ENCODE data around the gene PDZD11. TPM values are rescaled to one million over a fixed set of nuclear protein-coding genes. Genes with fewer than 3 reads are reported as not detected.

Gene PDZD11
- total and polyA plus RNA-seq, 2 donors (not counting 3 experiments of a cell fraction or from before 2014, with no cell fraction given), result 45.6 to 76.0 TPM

GRCh38 chrX:70247252-70247651 lies 42.5 kb downstream of the PDZD11 start:
- Histone ChIP-seq H3K27me3 (ENCODE audit: control insufficient read depth in 2 of 2, insufficient read depth in 2 of 2, low read length in 2 of 2) (no peaks in the 10 kb centered on the region), H3K4me1 (ENCODE audit: control insufficient read depth, extremely low read depth, insufficient read depth, low read length) (no peaks in the 10 kb centered on the region), H3K79me2 (ENCODE audit: control insufficient read depth, insufficient read depth, low read length) (no peaks in the 10 kb centered on the region), H3K4me2 (ENCODE audit: insufficient read depth, low read length) (no peak overlapping the region), H3K9ac (replicated peaks; ENCODE audit: extremely low read depth, insufficient read depth, low read length) (no peak overlapping the region), H3K4me3 (replicated peaks in 1 of 3; ENCODE audit: insufficient read depth in 1 of 3, low read depth in 1 of 3, low read length in 3 of 3) (no peak overlapping the region), H4K20me1 (replicated peaks; ENCODE audit: control insufficient read depth, extremely low read depth, insufficient read depth, low read length) (no peaks in the 10 kb centered on the region), H2AFZ (ENCODE audit: low read depth, low read length) (no peak overlapping the region), H3K36me3 (ENCODE audit: control insufficient read depth in 2 of 2, extremely low read depth in 1 of 2, insufficient read depth in 2 of 2, low read length in 2 of 2) (no peaks in the 10 kb centered on the region), H3K9me3 (replicated peaks; ENCODE audit: control insufficient read depth, insufficient read depth, low read length) (no peaks in the 10 kb centered on the region), H3K9me1 (replicated peaks; ENCODE audit: control insufficient read depth, extremely low read depth, insufficient read depth, low read length) (no peaks in the 10 kb centered on the region), H3K27ac (ENCODE audit: insufficient read depth, low read depth, low read length) (no peak overlapping the region)
- FAIRE-seq (no peak), DNase-seq (ENCODE audit: low read depth, low spot score) (no peak)
- ChIA-PET POLR2A (no interaction called here), CTCF (no interaction called here)
- dilution Hi-C loops (cut with MboI; ENCODE audit: extremely low pct_ligation_motif_present, low sequenced_read_pairs), result no loop called here
- BruUV-seq (replicated peaks), result no TSS peak
- TF ChIP-seq MAX (IDR thresholded peaks at IDR 0.05; ENCODE audit: insufficient read depth, insufficient read length), result no peak
- no peak for TF ChIP-seq POLR2A (IDR thresholded peaks at IDR 0.05; ENCODE audit: low read depth, low read length)
- TF ChIP-seq JUN (IDR thresholded peaks at IDR 0.05; ENCODE audit: borderline replicate concordance, insufficient read depth, insufficient read length, low read depth), result no peak
- no peak for TF ChIP-seq GATA2 (IDR thresholded peaks at IDR 0.05; ENCODE audit: insufficient read depth, insufficient read length, low read depth, low read length)
- TF ChIP-seq MYC (IDR thresholded peaks at IDR 0.05; ENCODE audit: low read depth, low read length), result no peak
- TF ChIP-seq FOS (IDR thresholded peaks at IDR 0.05; ENCODE audit: borderline replicate concordance, insufficient read depth, low read length), result no peak
- TF ChIP-seq CTCF (IDR thresholded peaks at IDR 0.05; ENCODE audit: extremely low read depth in 1 of 2, insufficient read depth in 1 of 2, low read depth in 1 of 2, low read length in 2 of 2), result no peak
- no peak for TF ChIP-seq POLR2AphosphoS5 (IDR thresholded peaks at IDR 0.05; ENCODE audit: insufficient read depth, low read depth, low read length)
- TF ChIP-seq EZH2 (IDR thresholded peaks at IDR 0.05; ENCODE audit: borderline replicate concordance, low read depth, low read length, severe bottlenecking), result no peak
- intact Hi-C loops (cut with micrococcal nuclease), result no loop called here
